22Rv1 (cell line): ENCODE measurements around the gene MAD1L1.

Source experiments
- ZFX ChIP-seq: fragments of 450-650 bp; IDR thresholded peaks from 2 replicates; pipeline ENCODE4 v1.6.1; 2017; ENCODE audit warnings: antibody characterized with exemption, borderline replicate concordance
- TF ChIP-seq, protein P1 (sequence below): fragments of 450-650 bp; IDR thresholded peaks from 2 replicates; pipeline ENCODE4 v1.5.1; 2017; ENCODE audit warnings: mild to moderate bottlenecking

DNA sequence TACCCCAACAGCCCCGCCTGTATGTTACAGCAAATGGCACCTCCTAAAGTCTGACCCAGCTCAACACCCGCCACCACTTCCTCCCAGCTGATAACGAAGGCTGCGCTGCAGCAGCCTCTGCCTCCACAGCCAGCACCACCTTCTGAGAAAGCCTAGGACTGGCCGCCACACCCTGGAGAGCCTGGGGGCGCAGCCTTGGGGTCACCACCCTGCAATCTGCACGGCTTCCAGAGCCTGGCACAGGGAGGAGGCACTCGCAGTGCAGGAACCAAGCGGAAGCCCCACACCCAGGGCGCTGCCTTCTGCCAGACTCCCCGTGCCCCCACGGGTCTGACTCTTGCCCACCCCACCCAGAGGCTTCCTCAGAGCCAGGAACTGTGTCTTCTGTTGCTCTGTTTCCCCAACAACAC, 112.5 kb downstream of the MAD1L1 start:
- TF ChIP-seq, protein P1, sequence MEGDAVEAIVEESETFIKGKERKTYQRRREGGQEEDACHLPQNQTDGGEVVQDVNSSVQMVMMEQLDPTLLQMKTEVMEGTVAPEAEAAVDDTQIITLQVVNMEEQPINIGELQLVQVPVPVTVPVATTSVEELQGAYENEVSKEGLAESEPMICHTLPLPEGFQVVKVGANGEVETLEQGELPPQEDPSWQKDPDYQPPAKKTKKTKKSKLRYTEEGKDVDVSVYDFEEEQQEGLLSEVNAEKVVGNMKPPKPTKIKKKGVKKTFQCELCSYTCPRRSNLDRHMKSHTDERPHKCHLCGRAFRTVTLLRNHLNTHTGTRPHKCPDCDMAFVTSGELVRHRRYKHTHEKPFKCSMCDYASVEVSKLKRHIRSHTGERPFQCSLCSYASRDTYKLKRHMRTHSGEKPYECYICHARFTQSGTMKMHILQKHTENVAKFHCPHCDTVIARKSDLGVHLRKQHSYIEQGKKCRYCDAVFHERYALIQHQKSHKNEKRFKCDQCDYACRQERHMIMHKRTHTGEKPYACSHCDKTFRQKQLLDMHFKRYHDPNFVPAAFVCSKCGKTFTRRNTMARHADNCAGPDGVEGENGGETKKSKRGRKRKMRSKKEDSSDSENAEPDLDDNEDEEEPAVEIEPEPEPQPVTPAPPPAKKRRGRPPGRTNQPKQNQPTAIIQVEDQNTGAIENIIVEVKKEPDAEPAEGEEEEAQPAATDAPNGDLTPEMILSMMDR: no peak
- no peak for TF ChIP-seq ZFX
